OCI-LY1 (cell line): Measurements from ENCODE around the gene SAE1.
A peak's percentile ranks its signal among the peaks of the same experiment; 100 is the strongest.

Experiments used
- H2AFZ ChIP-seq: fragments of 200-600 bp; sonication (generic), shearing (Covaris generic); 2 replicates; pipeline ENCODE4 v1.6.0; 2014; ENCODE audit warnings: antibody characterized with exemption, mild to moderate bottlenecking, low read length
- H3F3A ChIP-seq: fragments of 200-600 bp; sonication (generic), shearing (Covaris generic); 2 replicates; pipeline ENCODE4 v1.6.0; 2014; ENCODE audit warnings: mild to moderate bottlenecking, antibody characterized with exemption, low read length, moderate library complexity; ENCODE audit not compliant: insufficient read depth
- H3K27ac ChIP-seq: fragments of 200-600 bp; sonication (generic); 2 replicates; pipeline ENCODE4 v1.5.1; 2014; ENCODE audit warnings: low read length, mixed run types, mild to moderate bottlenecking, low read depth; ENCODE audit not compliant: poor library complexity, severe bottlenecking
- H3K27me3 ChIP-seq: fragments of 200-600 bp; sonication (generic); 2 replicates; pipeline ENCODE4 v1.6.0; 2014; ENCODE audit warnings: antibody characterized with exemption, mild to moderate bottlenecking, low read length, moderate library complexity; ENCODE audit not compliant: insufficient read depth
- H3K36me3 ChIP-seq: fragments of 200-600 bp; sonication (generic); 2 replicates; pipeline ENCODE4 v1.6.1; 2014; ENCODE audit warnings: mild to moderate bottlenecking, antibody characterized with exemption, low read length, moderate library complexity, mixed read lengths; ENCODE audit not compliant: insufficient read depth
- H3K4me1 ChIP-seq: fragments of 200-600 bp; sonication (generic); 2 replicates; pipeline ENCODE4 v1.5.1; 2014; ENCODE audit warnings: mild to moderate bottlenecking, low read length, moderate library complexity; ENCODE audit not compliant: insufficient read depth, severe bottlenecking
- H3K4me2 ChIP-seq: fragments of 200-600 bp; sonication (generic), shearing (Covaris generic); 2 replicates; pipeline ENCODE4 v1.6.1; 2014; ENCODE audit warnings: low read length
- H3K4me3 ChIP-seq: fragments of 200-600 bp; sonication (generic); 2 replicates; pipeline ENCODE4 v1.5.1; 2014; ENCODE audit warnings: low read length, low read depth, mild to moderate bottlenecking, mixed read lengths; ENCODE audit not compliant: poor library complexity, severe bottlenecking
- H3K79me2 ChIP-seq: fragments of 200-600 bp; shearing (Covaris generic); 2 replicates; pipeline ENCODE4 v1.6.1; 2016; ENCODE audit warnings: mixed run types, low read length, mixed read lengths; ENCODE audit not compliant: insufficient read depth
- H3K9ac ChIP-seq: fragments of 200-600 bp; sonication (generic), shearing (Covaris generic); 2 replicates; pipeline ENCODE4 v1.6.1; 2014; ENCODE audit warnings: mild to moderate bottlenecking, low read length, mixed read lengths
- H3K9me2 ChIP-seq: fragments of 200-600 bp; sonication (generic), shearing (Covaris generic); 2 replicates; pipeline ENCODE4 v1.6.1; 2014; ENCODE audit warnings: low read depth, mild to moderate bottlenecking, low read length, mixed read lengths
- H3K9me3 ChIP-seq: fragments of 200-600 bp; shearing (Covaris generic); 2 replicates; pipeline ENCODE4 v1.6.1; 2014; ENCODE audit warnings: low read length, mixed read lengths
- H4K20me1 ChIP-seq: fragments of 200-600 bp; sonication (generic), shearing (Covaris generic); 2 replicates; pipeline ENCODE4 v1.6.0; 2016; ENCODE audit warnings: mild to moderate bottlenecking, low read length; ENCODE audit not compliant: insufficient read depth
- CTCF ChIP-seq: fragments of 200-600 bp; sonication (generic), shearing (Covaris generic); IDR thresholded peaks from 2 replicates; pipeline ENCODE4 v1.5.1; 2017; ENCODE audit warnings: mild to moderate bottlenecking, antibody characterized with exemption, low read length, moderate library complexity, mixed read lengths
- EZH2 ChIP-seq: fragments of 200-600 bp; sonication (generic), shearing (Covaris generic); IDR thresholded peaks from 2 replicates; pipeline ENCODE4 v1.8.0; 2017; ENCODE audit warnings: borderline replicate concordance, mixed run types, mild to moderate bottlenecking, antibody characterized with exemption, low read length, moderate library complexity, mixed read lengths

SAE1 gene

DNA sequence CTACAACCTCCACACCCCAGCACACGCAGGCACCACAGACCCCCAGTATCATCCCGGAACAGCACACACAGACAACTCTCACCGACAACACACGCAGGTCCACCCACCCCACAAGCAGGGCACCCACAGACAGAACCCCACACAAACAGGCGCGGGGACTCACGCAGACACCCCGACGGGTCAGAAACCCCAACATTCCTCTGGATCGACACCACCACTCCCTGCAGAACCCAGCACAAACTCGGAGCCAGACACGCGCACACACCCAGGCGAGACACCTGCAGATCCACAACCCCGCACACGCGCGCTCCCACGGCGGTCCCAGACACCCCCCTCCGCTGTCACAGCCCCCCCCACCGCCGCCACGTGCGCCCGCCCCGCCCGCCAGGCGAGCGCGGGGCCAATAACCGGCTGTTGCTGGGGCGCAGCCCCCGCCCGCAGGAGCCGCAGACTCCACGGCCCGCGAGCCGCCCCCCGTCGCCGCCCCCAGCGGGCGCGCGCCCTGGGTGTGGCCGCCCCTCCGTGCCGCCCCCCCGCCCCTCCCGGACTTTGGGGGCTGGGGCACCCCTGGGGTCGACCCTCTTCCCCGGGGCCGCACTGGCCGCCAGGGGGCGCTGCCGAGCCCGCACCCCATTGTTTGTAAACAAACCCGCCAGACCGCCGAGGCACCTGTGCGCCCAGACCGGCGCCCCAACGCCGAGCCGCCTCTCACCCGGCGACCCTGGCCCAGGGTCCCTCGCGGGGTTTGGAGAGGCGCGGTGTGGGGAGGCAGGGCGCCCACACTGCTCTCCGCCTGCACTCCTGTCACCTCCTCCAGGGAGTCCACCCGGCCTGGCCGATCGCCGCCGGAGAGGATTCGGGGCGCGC, 99.7 kb downstream of the SAE1 start:
- Histone ChIP-seq H3K9ac (peak overlapping the region; percentile 83), H3K36me3 (no peaks in the 10 kb centered on the region), H3K4me2 (peak overlapping the region; percentile 81), H3K9me2 (no peaks in the 10 kb centered on the region), H4K20me1 (no peaks in the 10 kb centered on the region), H3K9me3 (no peaks in the 10 kb centered on the region), H3K27me3 (no peaks in the 10 kb centered on the region), H3K4me1 (peaks cover 58% of the 10 kb centered on the region), H3K79me2 (no peaks in the 10 kb centered on the region), H2AFZ (no peak overlapping the region), H3K4me3 (peak overlapping the region; percentile 95), H3F3A (peaks cover 14% of the 10 kb centered on the region; the same call in 1 of the 2 replicates), H3K27ac (peak overlapping the region; percentile 90)
- no peak for TF ChIP-seq EZH2
- TF ChIP-seq CTCF, result peak; percentile 61

DNA sequence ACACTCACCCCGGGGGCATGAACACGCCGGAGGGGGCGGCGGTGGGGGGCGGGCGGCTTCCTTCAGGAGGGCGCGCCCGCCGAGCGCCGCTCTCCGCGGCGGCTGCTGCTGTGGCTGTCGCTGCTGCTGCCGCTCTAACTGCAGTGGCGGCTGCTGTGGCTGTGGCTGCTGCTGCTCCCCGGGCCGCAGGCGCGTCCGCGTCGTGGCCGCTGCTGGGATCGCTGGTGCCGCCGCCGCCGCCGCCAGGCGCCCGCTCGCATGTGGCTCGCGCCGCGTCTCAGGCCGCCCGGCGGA, 100.2 kb downstream of the SAE1 start, which contains the start of gene BBC3:
Gene BBC3 (minus strand): TSS at position 279 of the 294 bp plus-strand sequence. CDS start 2,768 bp downstream, outside the sequence.
- peaks cover 14% of the 10 kb centered on the region; the same call in 1 of the 2 replicates for H3F3A ChIP-seq
- H3K36me3 ChIP-seq, result no peaks in the 10 kb centered on the region
- no peaks in the 10 kb centered on the region for H3K79me2 ChIP-seq
- no peaks in the 10 kb centered on the region for H3K9me2 ChIP-seq
- TF ChIP-seq EZH2, result no peak
- TF ChIP-seq CTCF, result no peak
- H3K9me3 ChIP-seq, result no peaks in the 10 kb centered on the region
- peak within 1 kb of the TSS; percentile 95 for H3K4me3 ChIP-seq
- H2AFZ ChIP-seq, result no peak within 1 kb of the TSS
- peak within 1 kb of the TSS; percentile 83 for H3K4me2 ChIP-seq
- no peaks in the 10 kb centered on the region for H4K20me1 ChIP-seq
- peak within 1 kb of the TSS; percentile 83 for H3K9ac ChIP-seq
- peaks cover 54% of the 10 kb centered on the region for H3K4me1 ChIP-seq
- H3K27ac ChIP-seq, result peak within 1 kb of the TSS; percentile 90
- no peaks in the 10 kb centered on the region for H3K27me3 ChIP-seq

GRCh38 chr19:47231215-47232054, 100.8 kb downstream of the SAE1 start:
- Histone ChIP-seq H3K9me3 (no peaks in the 10 kb centered on the region), H3K9ac (peak overlapping the region; percentile 69), H3K4me2 (peak overlapping the region; percentile 83), H4K20me1 (no peaks in the 10 kb centered on the region), H3K9me2 (no peaks in the 10 kb centered on the region), H3K27me3 (no peaks in the 10 kb centered on the region), H3K36me3 (no peaks in the 10 kb centered on the region), H3K4me1 (peaks cover 50% of the 10 kb centered on the region), H3K79me2 (no peaks in the 10 kb centered on the region), H2AFZ (no peak overlapping the region), H3F3A (peaks cover 14% of the 10 kb centered on the region; the same call in 1 of the 2 replicates), H3K4me3 (peak overlapping the region; percentile 95), H3K27ac (peak overlapping the region; percentile 70)
- no peak for TF ChIP-seq CTCF
- no peak for TF ChIP-seq EZH2
